Natural killer cell (primary cell): ENCODE results near the gene FGFRL1. TPM values are rescaled to one million over a fixed set of nuclear protein-coding genes. Genes with fewer than 3 reads are reported as not detected.

Experiments
- ATAC-seq, 3 donors: fragments of 150-1000 bp in 2 of 3; fragments of 200-7000 bp in 1 of 3; cut with Tn5 transposase; 1 replicate in 1 of 3; 2 replicates in 2 of 3; pipeline ENCODE4 v1.10.0; 2021; ENCODE audit warnings: mild to moderate bottlenecking in 2 of 3, moderate library complexity in 2 of 3
- DNase-seq, 2 donors: peaks; one replicate each; pipeline versions ENCODE4 v3.0.0 to v3.0.0-alpha.2; 2013 to 2021; ENCODE audit warnings: mixed read lengths in 1 of 2
- H3K27ac ChIP-seq: one replicate; pipeline ENCODE4 v1.5.1; 2013; ENCODE audit warnings: mild to moderate bottlenecking, low read length
- H3K27me3 ChIP-seq: one replicate; pipeline ENCODE4 v1.6.1; 2013; ENCODE audit warnings: low read length; ENCODE audit not compliant: control insufficient read depth, insufficient read depth
- H3K36me3 ChIP-seq: one replicate; pipeline ENCODE4 v1.6.1; 2013; ENCODE audit warnings: low read length; ENCODE audit not compliant: control insufficient read depth, insufficient read depth
- H3K4me1 ChIP-seq: one replicate; pipeline ENCODE4 v1.6.1; 2013; ENCODE audit warnings: low read length; ENCODE audit not compliant: control insufficient read depth, insufficient read depth
- H3K4me3 ChIP-seq: one replicate; pipeline ENCODE4 v1.5.1; 2013; ENCODE audit warnings: low read length
- H3K9me3 ChIP-seq: one replicate; pipeline ENCODE4 v1.6.1; 2013; ENCODE audit warnings: low read length; ENCODE audit not compliant: control insufficient read depth, insufficient read depth
- H3K27ac Mint-ChIP-seq, 2 donors: one replicate each; pipeline ENCODE4 v1.8.0; 2022; ENCODE audit warnings: mild to moderate bottlenecking in 2 of 2, mixed read lengths in 2 of 2, moderate library complexity in 1 of 2
- H3K27me3 Mint-ChIP-seq, 2 donors: one replicate each; pipeline ENCODE4 v1.8.0; 2022; ENCODE audit warnings: low read depth in 2 of 2, mixed read lengths in 2 of 2
- H3K36me3 Mint-ChIP-seq: one replicate; pipeline ENCODE4 v1.8.0; 2022; ENCODE audit warnings: mixed read lengths
- H3K4me1 Mint-ChIP-seq, 2 donors: one replicate each; pipeline ENCODE4 v1.8.0; 2022; ENCODE audit warnings: mixed read lengths in 2 of 2
- H3K4me3 Mint-ChIP-seq: one replicate; pipeline ENCODE4 v1.8.0; 2022; ENCODE audit warnings: mild to moderate bottlenecking, moderate library complexity, mixed read lengths
- H3K9me3 Mint-ChIP-seq, 2 donors: one replicate each; pipeline ENCODE4 v1.8.0; 2022; ENCODE audit warnings: mixed read lengths in 2 of 2
- WGBS: methylation state at CpG from one replicate; pipeline ENCODE4 v1.1.7; 2013; ENCODE audit warnings: missing lambda C conversion rate; ENCODE audit not compliant: insufficient coverage; 5-methylcytosine and 5-hydroxymethylcytosine counted together
- intact Hi-C: fragments of 100-400 bp; cut with micrococcal nuclease; formaldehyde crosslinking; loops from one replicate; pipeline ENCODE4 v1.14.2; 2022
- total RNA-seq, 4 donors: library from RNA; stranded (reverse); fragments of 120-200 nt in 1 of 4; gene quantifications; one replicate each; pipeline versions ENCODE4 v1.2.3 to v1.2.4, GENCODE V29; 2013 to 2022
- TF ChIP-seq, protein P1 (sequence below): fragments of 200-600 bp; IDR thresholded peaks from one replicate; pipeline ENCODE4 v1.8.0; 2022; ENCODE audit warnings: antibody characterized with exemption

The FGFRL1 gene
- total RNA-seq, 3 donors from 2014 or later (not counting 1 experiment from before 2014, with no cell fraction given), result 28.0 to 39.8 (median 32.5) TPM

DNA sequence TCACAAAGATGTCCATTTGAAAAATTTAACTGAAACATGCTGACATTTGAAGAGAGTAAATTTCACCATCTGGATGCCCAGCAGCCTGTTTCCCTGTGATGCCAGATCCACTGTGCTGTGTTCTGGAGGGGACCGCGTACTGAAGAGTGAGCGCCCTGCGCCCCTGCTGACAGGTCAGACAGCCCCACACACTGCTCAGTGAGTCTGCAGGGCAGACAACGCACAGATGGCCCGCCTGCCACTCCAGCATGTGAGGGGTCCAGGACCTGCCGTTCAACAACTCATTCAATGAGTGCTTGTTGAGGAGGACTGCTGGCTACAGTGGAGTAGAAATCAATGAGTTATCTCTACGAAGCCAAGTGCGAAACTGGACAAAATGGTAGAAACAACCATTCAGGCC lies 49.2 kb downstream of the FGFRL1 start:
- Histone ChIP-seq H3K27me3 (no peaks in the 10 kb centered on the region), H3K36me3 (no peaks in the 10 kb centered on the region), H3K27ac (no peak overlapping the region), H3K4me1 (peaks cover 8% of the 10 kb centered on the region), H3K9me3 (no peaks in the 10 kb centered on the region), H3K4me3 (no peak overlapping the region)
- intact Hi-C loops, result no loop called here
- H3K4me1 Mint-ChIP-seq, result peaks cover 8 to 9% of the 10 kb centered on the region in 2 donors
- 90% methylated on average over 9 of the region's 9 CpGs for WGBS
- no peaks in the 10 kb centered on the region for H3K9me3 Mint-ChIP-seq
- ATAC-seq, result no peak
- H3K27ac Mint-ChIP-seq, result no peak overlapping the region
- TF ChIP-seq, protein P1, sequence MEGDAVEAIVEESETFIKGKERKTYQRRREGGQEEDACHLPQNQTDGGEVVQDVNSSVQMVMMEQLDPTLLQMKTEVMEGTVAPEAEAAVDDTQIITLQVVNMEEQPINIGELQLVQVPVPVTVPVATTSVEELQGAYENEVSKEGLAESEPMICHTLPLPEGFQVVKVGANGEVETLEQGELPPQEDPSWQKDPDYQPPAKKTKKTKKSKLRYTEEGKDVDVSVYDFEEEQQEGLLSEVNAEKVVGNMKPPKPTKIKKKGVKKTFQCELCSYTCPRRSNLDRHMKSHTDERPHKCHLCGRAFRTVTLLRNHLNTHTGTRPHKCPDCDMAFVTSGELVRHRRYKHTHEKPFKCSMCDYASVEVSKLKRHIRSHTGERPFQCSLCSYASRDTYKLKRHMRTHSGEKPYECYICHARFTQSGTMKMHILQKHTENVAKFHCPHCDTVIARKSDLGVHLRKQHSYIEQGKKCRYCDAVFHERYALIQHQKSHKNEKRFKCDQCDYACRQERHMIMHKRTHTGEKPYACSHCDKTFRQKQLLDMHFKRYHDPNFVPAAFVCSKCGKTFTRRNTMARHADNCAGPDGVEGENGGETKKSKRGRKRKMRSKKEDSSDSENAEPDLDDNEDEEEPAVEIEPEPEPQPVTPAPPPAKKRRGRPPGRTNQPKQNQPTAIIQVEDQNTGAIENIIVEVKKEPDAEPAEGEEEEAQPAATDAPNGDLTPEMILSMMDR, result no peak
- no peaks in the 10 kb centered on the region for H3K36me3 Mint-ChIP-seq
- no peak for DNase-seq
- H3K4me3 Mint-ChIP-seq, result no peak overlapping the region
- peaks cover 19 to 39% of the 10 kb centered on the region in 2 donors for H3K27me3 Mint-ChIP-seq

DNA sequence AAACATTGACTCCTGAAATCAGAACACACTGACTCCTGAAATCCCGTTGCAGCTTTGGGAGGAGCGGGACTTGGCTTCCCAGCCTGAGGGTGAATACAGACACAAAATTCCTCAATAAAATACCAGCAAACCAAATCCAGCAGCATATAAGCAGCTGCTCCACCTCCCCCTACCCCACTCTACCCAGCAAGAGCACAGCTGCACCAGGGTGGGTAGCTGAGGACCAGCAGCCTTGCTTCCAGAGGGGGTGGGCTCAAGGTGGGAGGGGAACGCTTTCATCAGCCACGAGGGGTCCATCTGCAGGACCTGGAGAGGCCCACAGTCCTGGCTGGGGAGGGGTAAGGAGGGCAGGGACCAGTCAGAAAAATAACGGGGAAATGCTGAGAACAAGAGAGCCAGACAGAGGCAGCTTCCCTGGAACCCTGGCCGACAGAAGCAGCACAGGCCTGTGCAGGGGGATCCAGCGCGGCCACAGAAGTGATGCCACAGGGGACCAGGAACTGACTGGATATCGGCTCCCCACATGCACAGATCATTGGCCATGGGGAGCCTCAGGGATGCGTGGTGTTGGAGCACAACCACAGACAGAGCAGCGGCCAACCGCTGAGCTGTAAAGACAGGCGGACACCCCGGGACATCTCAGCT lies 49.8 kb downstream of the FGFRL1 start:
- Histone ChIP-seq H3K4me3 (no peak overlapping the region), H3K4me1 (peaks cover 2% of the 10 kb centered on the region), H3K27me3 (no peaks in the 10 kb centered on the region), H3K27ac (no peak overlapping the region), H3K36me3 (no peaks in the 10 kb centered on the region), H3K9me3 (no peaks in the 10 kb centered on the region)
- peaks cover 20 to 41% of the 10 kb centered on the region in 2 donors for H3K27me3 Mint-ChIP-seq
- TF ChIP-seq, protein P1, result no peak
- H3K36me3 Mint-ChIP-seq, result no peaks in the 10 kb centered on the region
- intact Hi-C loops, result no loop called here
- no peak for ATAC-seq
- H3K9me3 Mint-ChIP-seq, result no peaks in the 10 kb centered on the region
- no peak overlapping the region for H3K27ac Mint-ChIP-seq
- DNase-seq, result no peak
- H3K4me1 Mint-ChIP-seq, result peaks cover 3% of the 10 kb centered on the region in 2 donors
- H3K4me3 Mint-ChIP-seq, result no peak overlapping the region
- 87% methylated on average over 14 of the region's 14 CpGs for WGBS

DNA sequence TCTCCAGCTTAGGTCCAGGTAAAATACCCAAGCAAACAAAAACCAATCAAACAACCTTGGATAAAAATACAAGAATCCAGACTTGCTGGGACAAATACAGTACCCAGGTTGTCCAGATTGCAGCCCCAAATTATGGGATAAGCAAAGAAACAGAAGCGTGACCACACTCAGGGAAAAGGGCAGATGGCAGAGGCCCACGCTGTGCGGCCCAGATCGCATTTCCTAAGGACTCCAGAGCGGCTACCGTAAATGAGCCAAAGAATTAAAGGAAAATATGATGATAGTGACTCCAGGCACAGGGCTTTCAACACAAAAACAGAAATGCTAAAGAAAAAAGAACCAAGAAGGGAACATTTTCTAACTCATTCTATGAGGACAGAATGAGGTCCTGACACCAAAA lies 50.3 kb downstream of the FGFRL1 start:
- no peaks in the 10 kb centered on the region for H3K36me3 ChIP-seq
- peaks cover 25 to 47% of the 10 kb centered on the region in 2 donors for H3K27me3 Mint-ChIP-seq
- H3K4me1 ChIP-seq, result no peaks in the 10 kb centered on the region
- H3K27ac ChIP-seq, result no peak overlapping the region
- no peak overlapping the region for H3K4me3 ChIP-seq
- intact Hi-C loops, result no loop called here
- no peak overlapping the region for H3K4me3 Mint-ChIP-seq
- H3K27me3 ChIP-seq, result no peaks in the 10 kb centered on the region
- ATAC-seq (no peak), DNase-seq (no peak)
- WGBS, result 92% methylated on average over 6 of the region's 6 CpGs
- H3K9me3 Mint-ChIP-seq, result no peaks in the 10 kb centered on the region
- no peak overlapping the region for H3K27ac Mint-ChIP-seq
- H3K4me1 Mint-ChIP-seq, result no peaks in the 10 kb centered on the region
- TF ChIP-seq, protein P1, result no peak
- no peaks in the 10 kb centered on the region for H3K36me3 Mint-ChIP-seq
- H3K9me3 ChIP-seq, result no peaks in the 10 kb centered on the region

DNA sequence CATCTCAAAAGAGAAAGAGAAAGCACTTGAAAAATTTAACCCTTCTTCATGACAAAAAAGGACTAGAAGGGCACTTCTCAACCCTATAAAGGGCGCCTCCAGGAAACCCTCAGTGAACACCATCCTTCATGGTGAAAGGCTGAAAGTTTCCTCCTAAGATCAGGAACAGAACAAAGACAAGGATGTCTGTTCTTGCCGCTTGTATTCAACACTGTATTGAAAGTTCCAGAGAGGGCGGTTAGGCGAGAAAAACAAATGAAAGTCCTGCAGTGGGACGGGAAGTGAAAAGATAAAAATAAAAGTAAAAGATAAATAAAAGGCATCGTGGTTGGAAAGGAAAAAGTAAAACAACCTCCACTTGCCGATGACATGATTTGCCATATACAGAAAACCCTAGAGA lies 51.0 kb downstream of the FGFRL1 start:
- intact Hi-C loops, result no loop called here
- no peaks in the 10 kb centered on the region for H3K4me1 ChIP-seq
- no peak for DNase-seq
- no peak overlapping the region for H3K4me3 ChIP-seq
- 32% methylated on average over 5 of the region's 7 CpGs for WGBS
- ATAC-seq, result no peak
- Mint-ChIP-seq H3K9me3 (no peaks in the 10 kb centered on the region), H3K27me3 (peaks cover 31 to 52% of the 10 kb centered on the region in 2 donors), H3K36me3 (no peaks in the 10 kb centered on the region), H3K4me3 (no peak overlapping the region), H3K4me1 (no peaks in the 10 kb centered on the region), H3K27ac (no peak overlapping the region)
- H3K27ac ChIP-seq, result no peak overlapping the region
- no peaks in the 10 kb centered on the region for H3K36me3 ChIP-seq
- H3K9me3 ChIP-seq, result no peaks in the 10 kb centered on the region
- H3K27me3 ChIP-seq, result no peaks in the 10 kb centered on the region
- TF ChIP-seq, protein P1, result no peak
